ENCODE measurements around the gene HACD4.

DNA sequence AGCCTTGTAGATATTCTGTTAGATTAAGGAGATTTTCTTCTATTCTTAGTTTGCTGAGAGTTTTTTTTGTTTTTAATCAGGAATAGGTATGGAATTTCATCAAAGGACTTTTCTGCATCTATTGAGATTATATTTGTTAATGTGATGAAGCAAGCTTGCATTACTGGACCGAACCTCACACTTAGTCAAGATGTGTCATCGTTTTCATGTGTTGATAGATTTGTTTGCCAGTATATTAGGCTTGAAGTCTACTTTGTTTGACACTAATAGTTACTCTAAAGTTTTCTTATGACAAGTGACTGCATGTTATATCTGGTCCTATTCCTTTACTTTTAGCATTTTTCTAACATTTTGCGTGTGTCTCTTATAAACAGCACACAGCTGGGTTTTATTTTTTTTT, 12.4 kb upstream of the HACD4 start:
- TF ChIP-seq, protein P1, sequence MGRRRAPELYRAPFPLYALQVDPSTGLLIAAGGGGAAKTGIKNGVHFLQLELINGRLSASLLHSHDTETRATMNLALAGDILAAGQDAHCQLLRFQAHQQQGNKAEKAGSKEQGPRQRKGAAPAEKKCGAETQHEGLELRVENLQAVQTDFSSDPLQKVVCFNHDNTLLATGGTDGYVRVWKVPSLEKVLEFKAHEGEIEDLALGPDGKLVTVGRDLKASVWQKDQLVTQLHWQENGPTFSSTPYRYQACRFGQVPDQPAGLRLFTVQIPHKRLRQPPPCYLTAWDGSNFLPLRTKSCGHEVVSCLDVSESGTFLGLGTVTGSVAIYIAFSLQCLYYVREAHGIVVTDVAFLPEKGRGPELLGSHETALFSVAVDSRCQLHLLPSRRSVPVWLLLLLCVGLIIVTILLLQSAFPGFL (CRISPR knock-in tag; IDR thresholded peaks at IDR 0.05): no peak
- no peak for TF ChIP-seq SREBF2 (CRISPR knock-in tag; IDR thresholded peaks at IDR 0.05)
- TF ChIP-seq EHMT2 (IDR thresholded peaks at IDR 0.05): no peak
- no peak for TF ChIP-seq CEBPG (CRISPR knock-in tag; IDR thresholded peaks at IDR 0.05)
- TF ChIP-seq CEBPG (tag; conservative IDR thresholded peaks at IDR 0.05 in 1 of 2, IDR thresholded peaks at IDR 0.05 in 1 of 2): no peak
